Lower leg skin (tissue), 4 donors: ENCODE results near the gene CCDC91. TPM values are rescaled to one million over a fixed set of nuclear protein-coding genes. Genes with fewer than 3 reads are reported as not detected.
"Not testable (repeated sequence)": the region's sequence is repeated elsewhere in the genome, so short reads cannot be mapped to it uniquely, and the experiment has no call there.

ENCODE experiments used
- DNase-seq, 2 donors: peaks; one replicate each; pipeline ENCODE4 v3.0.0-alpha.2; 2019; ENCODE audit warnings: low spot score in 2 of 2
- H3K4me3 ChIP-seq: fragments of 200-600 bp; sonication (generic); 2 replicates; pipeline ENCODE4 v1.5.1; 2017; ENCODE audit warnings: mild to moderate bottlenecking, low read depth; ENCODE audit not compliant: poor library complexity, severe bottlenecking
- CTCF ChIP-seq, 3 donors: fragments of 450-650 bp; IDR thresholded peaks; one replicate each; pipeline ENCODE4 v1.5.1; 2016; ENCODE audit warnings: antibody characterized with exemption in 3 of 3, mild to moderate bottlenecking in 3 of 3, moderate library complexity in 2 of 3
- POLR2A ChIP-seq, 2 donors: fragments of 450-650 bp; IDR thresholded peaks; one replicate each; pipeline ENCODE4 v1.6.1; 2016 to 2017; ENCODE audit warnings: antibody characterized with exemption in 2 of 2, mild to moderate bottlenecking in 1 of 2, moderate library complexity in 1 of 2
- WGBS, 2 donors: methylation state at CpG; one replicate each; pipeline ENCODE4 v1.1.5; 2018; 5-methylcytosine and 5-hydroxymethylcytosine counted together
- intact Hi-C: fragments of 100-400 bp; cut with DNase I; formaldehyde crosslinking; loops from one replicate; pipeline ENCODE4 v1.15.0; 2023; ENCODE audit warnings: low total_unique reads
- total RNA-seq, 4 donors: library from RNA; depleted of rRNA; stranded (reverse); fragments of >200 nt; gene quantifications; one replicate each; pipeline ENCODE4 v1.1.0, GENCODE V29; 2016

Gene CCDC91
- total RNA-seq, 4 donors from 2014 or later: 13.8 to 31.0 (median 23.3) TPM

- intact Hi-C loops: no loop called here
- H3K4me3 ChIP-seq: no peak overlapping the region
- WGBS, 2 donors: 76 to 78% methylated on average over 1 of the region's 1 CpG
- DNase-seq: no peak
- TF ChIP-seq CTCF (IDR thresholded peaks at IDR 0.05) (no peak), POLR2A (IDR thresholded peaks at IDR 0.05) (no peak)
Measured at GRCh38 chr12:28367326-28367725, 177.1 kb downstream of the CCDC91 start.

GRCh38 chr12:28367993-28368392 lies 177.7 kb downstream of the CCDC91 start:
- no peak overlapping the region for H3K4me3 ChIP-seq
- no peak for TF ChIP-seq CTCF (IDR thresholded peaks at IDR 0.05)
- TF ChIP-seq POLR2A (IDR thresholded peaks at IDR 0.05): no peak
- WGBS, 2 donors: 95 to 97% methylated on average over 2 of the region's 2 CpGs
- intact Hi-C loops: no loop called here
- DNase-seq: no peak

- TF ChIP-seq POLR2A (IDR thresholded peaks at IDR 0.05) (no peak), CTCF (IDR thresholded peaks at IDR 0.05) (no peak)
- DNase-seq: no peak
- intact Hi-C loops: no loop called here
- no peak overlapping the region for H3K4me3 ChIP-seq
- 100% methylated on average over 2 of the region's 2 CpGs for WGBS, 2 donors
Measured at GRCh38 chr12:28369483-28369882, 179.2 kb downstream of the CCDC91 start.

- TF ChIP-seq POLR2A (IDR thresholded peaks at IDR 0.05) (no peak), CTCF (IDR thresholded peaks at IDR 0.05) (no peak)
- no peak for DNase-seq
- H3K4me3 ChIP-seq: no peak overlapping the region
- intact Hi-C loops: no loop called here
Measured at GRCh38 chr12:28374556-28374955, 184.3 kb downstream of the CCDC91 start.

GRCh38 chr12:28378736-28379135 lies 188.5 kb downstream of the CCDC91 start:
- intact Hi-C loops: no loop called here
- H3K4me3 ChIP-seq: no peak overlapping the region
- TF ChIP-seq CTCF (IDR thresholded peaks at IDR 0.05): no peak
- no peak for TF ChIP-seq POLR2A (IDR thresholded peaks at IDR 0.05)
- DNase-seq: no peak

GRCh38 chr12:28379779-28380178 lies 189.5 kb downstream of the CCDC91 start:
- intact Hi-C loops: loop anchor here (5.0 kb wide), 1 partner anchor 1352 kb away; no protein-coding TSS in a partner anchor
- H3K4me3 ChIP-seq, DNase-seq: not testable (repeated sequence)
- WGBS, 2 donors: 61 to 84% methylated on average over 3 of the region's 3 CpGs
